ENCODE results near the gene FAM20C.
"Not testable (repeated sequence)": the region's sequence is repeated elsewhere in the genome, so short reads cannot be mapped to it uniquely, and the experiment has no call there.

The FAM20C gene

GRCh38 chr7:230274-230673 lies 37.9 kb downstream of the FAM20C start:
- no peak for DNase-seq

GRCh38 chr7:231030-231857 lies 38.9 kb downstream of the FAM20C start:
- no peak for DNase-seq

- DNase-seq: no peak
Measured at GRCh38 chr7:231858-232246, 39.5 kb downstream of the FAM20C start.

- no peak for DNase-seq
Measured at GRCh38 chr7:232410-233248, 40.3 kb downstream of the FAM20C start.

GRCh38 chr7:233249-234035 lies 41.1 kb downstream of the FAM20C start:
- DNase-seq: no peak

GRCh38 chr7:234051-234707 lies 41.8 kb downstream of the FAM20C start:
- DNase-seq: no peak

- no peak for DNase-seq
Measured at GRCh38 chr7:234708-235553, 42.6 kb downstream of the FAM20C start.

- DNase-seq: no peak
Measured at GRCh38 chr7:235576-236395, 43.4 kb downstream of the FAM20C start.

- DNase-seq: no peak
Measured at GRCh38 chr7:236967-237366, 44.6 kb downstream of the FAM20C start.

- DNase-seq: no peak
Measured at GRCh38 chr7:237385-237784, 45.0 kb downstream of the FAM20C start.

- no peak for DNase-seq
Measured at GRCh38 chr7:240146-240676, 47.8 kb downstream of the FAM20C start.

- DNase-seq: no peak
Measured at GRCh38 chr7:240887-241421, 48.6 kb downstream of the FAM20C start.

GRCh38 chr7:241513-241912 lies 49.1 kb downstream of the FAM20C start:
- DNase-seq: no peak

GRCh38 chr7:242826-243579 lies 50.6 kb downstream of the FAM20C start:
- not testable (repeated sequence) for DNase-seq

GRCh38 chr7:243580-243978 lies 51.2 kb downstream of the FAM20C start:
- DNase-seq: not testable (repeated sequence)

- no peak for DNase-seq
Measured at GRCh38 chr7:244974-245373, 52.6 kb downstream of the FAM20C start.

GRCh38 chr7:245574-246295 lies 53.4 kb downstream of the FAM20C start:
- no peak for DNase-seq

GRCh38 chr7:246451-246850 lies 54.1 kb downstream of the FAM20C start:
- no peak for DNase-seq

GRCh38 chr7:247181-247580 lies 54.8 kb downstream of the FAM20C start:
- no peak for DNase-seq

Measured in activated CD4-positive, CD25-positive, alpha-beta regulatory T cell (primary cell).